GM23338 (cell line): ENCODE results near the gene KLHL26. TPM values are rescaled to one million over a fixed set of nuclear protein-coding genes. Genes with fewer than 3 reads are reported as not detected.

Experiments used
- ATAC-seq: fragments of 200-7000 bp; cut with Tn5 transposase; 3 replicates; pipeline ENCODE4 v1.9.1; 2020
- DNase-seq: peaks from one replicate; pipeline ENCODE4 v3.0.0-alpha.2; 2015; ENCODE audit warnings: low spot score
- H2AFZ ChIP-seq: fragments of 200-600 bp; sonication (generic); 2 replicates; pipeline ENCODE4 v1.8.0; 2016; ENCODE audit warnings: antibody characterized with exemption, mild to moderate bottlenecking, moderate library complexity
- H3F3A ChIP-seq: fragments of 200-600 bp; sonication (generic); replicated peaks from 2 replicates; pipeline ENCODE4 v1.8.0; 2017; ENCODE audit warnings: antibody characterized with exemption, mixed run types, low read depth
- H3K27ac ChIP-seq: fragments of 200-600 bp; sonication (generic); 2 replicates; pipeline ENCODE4 v1.6.1; 2016; ENCODE audit warnings: low read depth
- H3K27me3 ChIP-seq: fragments of 200-600 bp; sonication (generic); 2 replicates; pipeline ENCODE4 v1.8.0; 2016; ENCODE audit warnings: mild to moderate bottlenecking, mixed run types, moderate library complexity; ENCODE audit not compliant: insufficient read depth
- H3K36me3 ChIP-seq: fragments of 200-600 bp; sonication (generic); 2 replicates; pipeline ENCODE4 v1.8.0; 2016; ENCODE audit warnings: mild to moderate bottlenecking; ENCODE audit not compliant: insufficient read depth
- H3K4me1 ChIP-seq: fragments of 200-600 bp; sonication (generic); 2 replicates; pipeline ENCODE4 v1.8.0; 2016; ENCODE audit warnings: mild to moderate bottlenecking, moderate library complexity; ENCODE audit not compliant: insufficient read depth
- H3K4me2 ChIP-seq: fragments of 200-600 bp; sonication (generic); 2 replicates; pipeline ENCODE4 v1.7.1; 2017; ENCODE audit warnings: mixed run types
- H3K4me3 ChIP-seq: fragments of 200-600 bp; sonication (generic); 2 replicates; pipeline ENCODE4 v1.6.1; 2016; ENCODE audit warnings: mixed run types
- H3K79me2 ChIP-seq: fragments of 200-600 bp; sonication (generic); replicated peaks from 2 replicates; pipeline ENCODE4 v1.8.0; 2017; ENCODE audit warnings: mild to moderate bottlenecking; ENCODE audit not compliant: insufficient read depth
- H3K9me2 ChIP-seq: fragments of 200-600 bp; sonication (generic); 2 replicates; pipeline ENCODE4 v1.8.0; 2017; ENCODE audit not compliant: insufficient read depth
- H4K20me1 ChIP-seq: fragments of 200-600 bp; sonication (generic); replicated peaks from 2 replicates; pipeline ENCODE4 v1.8.0; 2017; ENCODE audit warnings: mild to moderate bottlenecking; ENCODE audit not compliant: insufficient read depth
- H3K27ac Mint-ChIP-seq: 2 replicates; pipeline ENCODE4 v1.8.0; 2020; ENCODE audit warnings: inconsistent platforms, mild to moderate bottlenecking, moderate library complexity, mixed read lengths
- H3K27me3 Mint-ChIP-seq: 3 replicates; pipeline ENCODE4 v1.8.0; 2022; ENCODE audit warnings: low read depth, mild to moderate bottlenecking, moderate library complexity, mixed read lengths, inconsistent platforms; ENCODE audit not compliant: insufficient read depth, poor library complexity
- H3K36me3 Mint-ChIP-seq: 3 replicates; pipeline ENCODE4 v1.8.0; 2021; ENCODE audit warnings: low read depth, mild to moderate bottlenecking, inconsistent platforms, moderate library complexity, mixed read lengths
- H3K4me1 Mint-ChIP-seq: 3 replicates; pipeline ENCODE4 v1.8.0; 2020; ENCODE audit warnings: mild to moderate bottlenecking, inconsistent platforms, mixed read lengths
- H3K4me3 Mint-ChIP-seq: 3 replicates; pipeline ENCODE4 v1.8.0; 2021; ENCODE audit warnings: moderate library complexity, mild to moderate bottlenecking, inconsistent platforms, mixed read lengths
- H3K9me3 Mint-ChIP-seq: 3 replicates; pipeline ENCODE4 v1.8.0; 2020; ENCODE audit warnings: moderate library complexity, mild to moderate bottlenecking, inconsistent platforms, mixed read lengths
- CTCF ChIP-seq, 2 experiments: fragments of 200-600 bp in 1 of 2; sonication (generic) in 1 of 2; conservative IDR thresholded peaks; 2 replicates each; pipeline versions ENCODE4 v1.5.1 to v1.6.1; 2016 to 2017; ENCODE audit warnings: antibody characterized with exemption in 2 of 2, low read depth in 2 of 2, mild to moderate bottlenecking in 2 of 2, moderate library complexity in 1 of 2
- ETS1 ChIP-seq: IDR thresholded peaks from 2 replicates; pipeline ENCODE4 v1.6.1; 2016; ENCODE audit warnings: antibody characterized with exemption
- EZH2phosphoT487 ChIP-seq: fragments of 200-600 bp; sonication (generic); IDR thresholded peaks from one replicate; pipeline ENCODE4 v1.8.1; 2018; ENCODE audit warnings: antibody characterized with exemption; ENCODE audit not compliant: unreplicated experiment
- JUNB ChIP-seq: IDR thresholded peaks from one replicate; pipeline ENCODE4 v1.6.1; 2016; ENCODE audit warnings: antibody characterized with exemption; ENCODE audit not compliant: unreplicated experiment
- NANOG ChIP-seq: IDR thresholded peaks from 2 replicates; pipeline ENCODE4 v1.6.1; 2016; ENCODE audit warnings: antibody characterized with exemption, borderline replicate concordance
- REST ChIP-seq: IDR thresholded peaks from one replicate; pipeline ENCODE4 v1.6.1; 2018; ENCODE audit warnings: antibody characterized with exemption; ENCODE audit not compliant: unreplicated experiment
- STAT1 ChIP-seq: IDR thresholded peaks from one replicate; pipeline ENCODE4 v1.6.1; 2016; ENCODE audit warnings: antibody characterized with exemption; ENCODE audit not compliant: unreplicated experiment
- ZNF114 ChIP-seq: fragments of 250-450 bp; sonication (Bioruptor Pico); IDR thresholded peaks from 2 replicates; pipeline ENCODE4 v1.5.0; 2020; ENCODE audit warnings: mild to moderate bottlenecking, moderate library complexity
- ZNF331 ChIP-seq: fragments of 250-450 bp; sonication (Bioruptor Pico); IDR thresholded peaks from 2 replicates; pipeline ENCODE4 v1.5.0; 2020; ENCODE audit warnings: low read depth, mild to moderate bottlenecking, moderate library complexity
- polyA plus RNA-seq: library from polyadenylated mRNA; unstranded; fragments of >200 nt; fragmentation: Nextera tagmentation; extraction: Ambion mirVana; gene quantifications from 2 replicates; pipeline ENCODE4 v1.2.1, GENCODE V29; 2016
- total RNA-seq: library from RNA; depleted of rRNA; stranded (reverse); fragments of >200 nt; shearing (Covaris generic); gene quantifications from 2 replicates; pipeline ENCODE4 v1.2.3, GENCODE V29; 2014

Gene KLHL26
- total and polyA plus RNA-seq, 2 experiments from 2014 or later: 3.6 to 11.2 TPM

- TF ChIP-seq ZNF114: no peak
- no peak for TF ChIP-seq CTCF (conservative IDR thresholded peaks at IDR 0.05; ENCODE audit: low read depth in 2 of 2)
- no peak for TF ChIP-seq ETS1
These were observed 80.0 kb downstream of the KLHL26 start (continued) for GRCh38 chr19:18716857-18717256.

GRCh38 chr19:18717601-18718000, 80.8 kb downstream of the KLHL26 start:
- Histone ChIP-seq H3K79me2 (no peaks in the 10 kb centered on the region; the same call in 1 of the 2 replicates), H3K27me3 (no peaks in the 10 kb centered on the region), H3K4me3 (no peak overlapping the region), H3K4me1 (no peaks in the 10 kb centered on the region), H3K27ac (no peak overlapping the region), H2AFZ (no peak overlapping the region), H3F3A (no peaks in the 10 kb centered on the region), H3K4me2 (no peak overlapping the region), H3K9me2 (no peaks in the 10 kb centered on the region), H4K20me1 (no peaks in the 10 kb centered on the region; the same call in 1 of the 2 replicates), H3K36me3 (no peaks in the 10 kb centered on the region)
- Mint-ChIP-seq H3K27me3 (peaks cover 25% of the 10 kb centered on the region), H3K36me3 (peaks cover 5% of the 10 kb centered on the region; the same call in 1 of the 3 replicates), H3K27ac (no peak overlapping the region), H3K4me1 (peaks cover 10% of the 10 kb centered on the region), H3K4me3 (no peak overlapping the region), H3K9me3 (no peaks in the 10 kb centered on the region)
- ATAC-seq (no peak), DNase-seq (no peak)
- TF ChIP-seq STAT1: no peak
- TF ChIP-seq ETS1: no peak
- TF ChIP-seq EZH2phosphoT487: no peak
- TF ChIP-seq NANOG: no peak
- TF ChIP-seq CTCF (conservative IDR thresholded peaks at IDR 0.05; ENCODE audit: low read depth in 2 of 2): no peak
- TF ChIP-seq ZNF331 (CRISPR knock-in tag): no peak
- no peak for TF ChIP-seq JUNB
- TF ChIP-seq ZNF114: no peak
- no peak for TF ChIP-seq REST
